ENCODE data around the gene FNDC3B.

DNA sequence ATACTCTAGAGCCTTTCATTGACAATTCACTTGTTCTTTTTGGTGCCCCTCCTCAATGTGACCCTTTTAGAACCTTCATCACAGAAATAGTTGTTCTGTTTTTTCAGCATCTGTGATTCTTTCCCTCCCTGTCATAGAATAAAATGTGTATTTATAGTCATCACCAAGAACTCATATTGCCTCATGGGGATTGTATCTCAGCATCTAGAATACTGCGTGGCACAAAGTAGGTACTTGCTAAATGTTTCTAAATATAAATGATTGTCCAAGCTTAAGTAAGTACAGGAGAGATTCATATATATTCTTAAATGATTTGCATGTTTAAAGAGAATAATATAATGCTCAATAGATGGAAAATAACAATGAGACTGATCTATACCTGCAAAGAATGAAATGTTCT is 190.1 kb downstream of the FNDC3B start:
- TF ChIP-seq BHLHE40 (IDR thresholded peaks at IDR 0.05; ENCODE audit: low read depth, low read length): no peak
- no peak for TF ChIP-seq JUNB (IDR thresholded peaks at IDR 0.05)
- TF ChIP-seq POLR2AphosphoS2 (conservative IDR thresholded peaks at IDR 0.05; ENCODE audit: low read length): no peak
- TF ChIP-seq CEBPB (IDR thresholded peaks at IDR 0.05): no peak
- TF ChIP-seq POLR2A (IDR thresholded peaks at IDR 0.05; ENCODE audit: low read length): no peak
- TF ChIP-seq, protein P1, sequence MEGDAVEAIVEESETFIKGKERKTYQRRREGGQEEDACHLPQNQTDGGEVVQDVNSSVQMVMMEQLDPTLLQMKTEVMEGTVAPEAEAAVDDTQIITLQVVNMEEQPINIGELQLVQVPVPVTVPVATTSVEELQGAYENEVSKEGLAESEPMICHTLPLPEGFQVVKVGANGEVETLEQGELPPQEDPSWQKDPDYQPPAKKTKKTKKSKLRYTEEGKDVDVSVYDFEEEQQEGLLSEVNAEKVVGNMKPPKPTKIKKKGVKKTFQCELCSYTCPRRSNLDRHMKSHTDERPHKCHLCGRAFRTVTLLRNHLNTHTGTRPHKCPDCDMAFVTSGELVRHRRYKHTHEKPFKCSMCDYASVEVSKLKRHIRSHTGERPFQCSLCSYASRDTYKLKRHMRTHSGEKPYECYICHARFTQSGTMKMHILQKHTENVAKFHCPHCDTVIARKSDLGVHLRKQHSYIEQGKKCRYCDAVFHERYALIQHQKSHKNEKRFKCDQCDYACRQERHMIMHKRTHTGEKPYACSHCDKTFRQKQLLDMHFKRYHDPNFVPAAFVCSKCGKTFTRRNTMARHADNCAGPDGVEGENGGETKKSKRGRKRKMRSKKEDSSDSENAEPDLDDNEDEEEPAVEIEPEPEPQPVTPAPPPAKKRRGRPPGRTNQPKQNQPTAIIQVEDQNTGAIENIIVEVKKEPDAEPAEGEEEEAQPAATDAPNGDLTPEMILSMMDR (IDR thresholded peaks at IDR 0.05): no peak
- no peak for TF ChIP-seq ESRRA (IDR thresholded peaks at IDR 0.05; ENCODE audit: borderline replicate concordance, low read length)
- no peak for TF ChIP-seq FOXS1 (CRISPR knock-in tag; IDR thresholded peaks at IDR 0.05)
- no peak for TF ChIP-seq HOXA7 (CRISPR knock-in tag; IDR thresholded peaks at IDR 0.05)
- TF ChIP-seq, protein P2, sequence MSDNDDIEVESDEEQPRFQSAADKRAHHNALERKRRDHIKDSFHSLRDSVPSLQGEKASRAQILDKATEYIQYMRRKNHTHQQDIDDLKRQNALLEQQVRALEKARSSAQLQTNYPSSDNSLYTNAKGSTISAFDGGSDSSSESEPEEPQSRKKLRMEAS (IDR thresholded peaks at IDR 0.05): no peak
- no peak for TF ChIP-seq CBX8 (IDR thresholded peaks at IDR 0.05)

All from A549 (cell line).